Measurements from ENCODE around the gene CPA1.

DNA sequence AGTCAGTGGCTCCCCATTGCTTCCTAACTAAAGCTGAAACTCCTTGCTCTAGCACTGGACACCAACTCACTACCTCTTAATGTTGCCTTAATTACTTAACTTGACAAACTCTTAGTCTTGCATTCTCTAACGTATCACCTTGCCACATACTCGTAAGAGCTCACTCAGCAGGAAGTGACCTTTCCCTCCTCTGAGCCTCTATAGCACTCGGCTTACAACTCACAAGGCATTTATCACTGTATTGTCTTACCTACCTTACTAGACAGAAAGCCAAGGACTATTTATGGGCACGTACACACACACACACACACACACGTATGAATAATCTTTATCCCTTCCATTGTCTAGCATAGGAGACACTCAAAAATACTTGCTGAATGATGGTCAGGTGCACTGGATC lies 39.4 kb downstream of the CPA1 start:
- TF ChIP-seq, protein P1, sequence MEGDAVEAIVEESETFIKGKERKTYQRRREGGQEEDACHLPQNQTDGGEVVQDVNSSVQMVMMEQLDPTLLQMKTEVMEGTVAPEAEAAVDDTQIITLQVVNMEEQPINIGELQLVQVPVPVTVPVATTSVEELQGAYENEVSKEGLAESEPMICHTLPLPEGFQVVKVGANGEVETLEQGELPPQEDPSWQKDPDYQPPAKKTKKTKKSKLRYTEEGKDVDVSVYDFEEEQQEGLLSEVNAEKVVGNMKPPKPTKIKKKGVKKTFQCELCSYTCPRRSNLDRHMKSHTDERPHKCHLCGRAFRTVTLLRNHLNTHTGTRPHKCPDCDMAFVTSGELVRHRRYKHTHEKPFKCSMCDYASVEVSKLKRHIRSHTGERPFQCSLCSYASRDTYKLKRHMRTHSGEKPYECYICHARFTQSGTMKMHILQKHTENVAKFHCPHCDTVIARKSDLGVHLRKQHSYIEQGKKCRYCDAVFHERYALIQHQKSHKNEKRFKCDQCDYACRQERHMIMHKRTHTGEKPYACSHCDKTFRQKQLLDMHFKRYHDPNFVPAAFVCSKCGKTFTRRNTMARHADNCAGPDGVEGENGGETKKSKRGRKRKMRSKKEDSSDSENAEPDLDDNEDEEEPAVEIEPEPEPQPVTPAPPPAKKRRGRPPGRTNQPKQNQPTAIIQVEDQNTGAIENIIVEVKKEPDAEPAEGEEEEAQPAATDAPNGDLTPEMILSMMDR (IDR thresholded peaks at IDR 0.05 in 4 of 5, conservative IDR thresholded peaks at IDR 0.05 in 1 of 5) = no peak
- TF ChIP-seq POLR2A (IDR thresholded peaks at IDR 0.05) = no peak

Data from gastrocnemius medialis (tissue), 4 donors.